ENCODE results near the gene L1CAM. TPM values are rescaled to one million over a fixed set of nuclear protein-coding genes. Genes with fewer than 3 reads are reported as not detected.

L1CAM gene
- total and polyA plus RNA-seq, 9 of the 15 experiments (the other 6 are each of a cell fraction or from before 2014, with no cell fraction given) = 0.09 to 0.86 (median 0.26) TPM; not detected in 3

GRCh38 chrX:153897899-153898298, 11.9 kb upstream of the L1CAM start (continued):
- TF ChIP-seq PRDM10 (IDR thresholded peaks at IDR 0.05; ENCODE audit: partially characterized antibody) (no peak), ESRRB (CRISPR knock-in tag; IDR thresholded peaks at IDR 0.05; ENCODE audit: borderline replicate concordance) (no peak), GATAD2A (IDR thresholded peaks at IDR 0.05) (0 out of 2 replicates have a peak, but pooled peaks have one; percentile 64), IRF2 (CRISPR knock-in tag; IDR thresholded peaks at IDR 0.05) (no peak), TEAD4 (IDR thresholded peaks at IDR 0.05; ENCODE audit: low read length) (peak; percentile 100), TEAD4 (CRISPR knock-in tag; IDR thresholded peaks at IDR 0.05; ENCODE audit: borderline replicate concordance) (no peak), ZNF224 (CRISPR knock-in tag; IDR thresholded peaks at IDR 0.05) (no peak), KDM1A (IDR thresholded peaks at IDR 0.05) (peak; percentile 100), TBP (optimal IDR thresholded peaks at IDR 0.05; ENCODE audit: low read depth, low read length) (no peak), PHB2 (IDR thresholded peaks at IDR 0.05; ENCODE audit: low read depth) (peak; percentile 98), USF1 (CRISPR knock-in tag; IDR thresholded peaks at IDR 0.05) (peak; percentile 16; the same call in 1 of the 2 replicates), UBTF (IDR thresholded peaks at IDR 0.05; ENCODE audit: borderline replicate concordance in 1 of 2, low read depth in 2 of 2, low read length in 2 of 2) (no peak), MTA1 (IDR thresholded peaks at IDR 0.05; ENCODE audit: borderline replicate concordance) (peak; percentile 81), ZNF134 (CRISPR knock-in tag; conservative IDR thresholded peaks at IDR 0.05) (no peak), POLR3G (IDR thresholded peaks at IDR 0.05; ENCODE audit: extremely low read depth, insufficient read length, insufficient replicate concordance) (no peak), KDM5B (IDR thresholded peaks at IDR 0.05; ENCODE audit: insufficient replicate concordance, low read depth, low read length) (no peak), MCM2 (IDR thresholded peaks at IDR 0.05; ENCODE audit: low read depth) (no peak), ZNF274 (IDR thresholded peaks at IDR 0.05; ENCODE audit: borderline replicate concordance, low read depth, low read length) (peak; percentile 83; the same call in 1 of the 2 replicates), CAMTA2 (CRISPR knock-in tag; conservative IDR thresholded peaks at IDR 0.05) (no peak), ATF7 (IDR thresholded peaks at IDR 0.05) (peak; percentile 58), CSDE1 (IDR thresholded peaks at IDR 0.05) (no peak), MITF (IDR thresholded peaks at IDR 0.05) (peak; percentile 95)

Data from K562 (cell line).